AG04450 (cell line): ENCODE measurements around the gene SLK. TPM values are rescaled to one million over a fixed set of nuclear protein-coding genes. Genes with fewer than 3 reads are reported as not detected.

Experiments used
- CTCF ChIA-PET: fragments of 300-600, 350-600 bp; formaldehyde crosslinking; extraction: SDS; loops from one replicate; lab custom pipeline; 2022; ENCODE audit warnings: antibody characterized with exemption, inconsistent platforms; lab: Charles Lee
- POLR2A ChIA-PET: fragments of 350-600 bp; formaldehyde crosslinking; extraction: SDS; loops from one replicate; lab custom pipeline; 2021; ENCODE audit warnings: antibody characterized with exemption, inconsistent platforms; lab: Yijun Ruan, JAX
- DNase-seq: peaks from one replicate; pipeline ENCODE4 v3.0.0-alpha.2; 2011; ENCODE audit warnings: low read depth, low spot score
- H3K27ac ChIP-seq: one replicate; pipeline ENCODE4 v1.5.1; 2012; ENCODE audit warnings: low read depth, low read length, control low read depth
- H3K27me3 ChIP-seq: one replicate; pipeline ENCODE4 v1.6.0; 2012; ENCODE audit warnings: low read length; ENCODE audit not compliant: control insufficient read depth, insufficient read depth
- H3K4me3 ChIP-seq: 2 replicates; pipeline ENCODE4 v1.5.1; 2011; ENCODE audit warnings: mild to moderate bottlenecking, low read depth, low read length, control low read depth
- H3K9me3 ChIP-seq: 2 replicates; pipeline ENCODE4 v1.5.1; 2012; ENCODE audit warnings: low read length; ENCODE audit not compliant: control insufficient read depth, insufficient read depth
- CTCF ChIP-seq: IDR thresholded peaks from 2 replicates; pipeline ENCODE4 v1.5.1; 2011; ENCODE audit warnings: low read depth, low read length, control low read depth, inconsistent platforms
- polyA plus RNA-seq: library from polyadenylated mRNA; depleted of rRNA; stranded (reverse); fragments of >200 nt; gene quantifications from 2 replicates; pipeline ENCODE4 v1.2.3, GENCODE V29; 2011

The SLK gene
- polyA plus RNA-seq, 1 experiment, result 16.5 TPM

GRCh38 chr10:103969857-103970627, 3.1 kb downstream of the SLK start:
- Histone ChIP-seq H3K27me3 (no peaks in the 10 kb centered on the region), H3K4me3 (peak overlapping the region; percentile 83), H3K27ac (no peak overlapping the region), H3K9me3 (no peaks in the 10 kb centered on the region)
- POLR2A ChIA-PET, result no interaction called here
- DNase-seq, result no peak
- CTCF ChIA-PET, result interaction anchor here (0.6 to 1.6 kb wide), 4 partner anchors 18 to 337 kb away, joined by 3 to 5 read pairs (median 4); partner anchors contain the start of gene SFR1
- no peak for TF ChIP-seq CTCF

- ChIA-PET CTCF (no interaction called here), POLR2A (no interaction called here)
- DNase-seq, result no peak
Observed at GRCh38 chr10:103975169-103975568, 8.2 kb downstream of the SLK start.

GRCh38 chr10:103977204-103977603, 10.3 kb downstream of the SLK start:
- CTCF ChIA-PET, result no interaction called here
- no peak for DNase-seq

More at GRCh38 chr10:103975169-103975568, 8.2 kb downstream of the SLK start:
- no peaks in the 10 kb centered on the region for H3K9me3 ChIP-seq
- no peaks in the 10 kb centered on the region for H3K27me3 ChIP-seq
- H3K4me3 ChIP-seq, result no peak overlapping the region
- no peak for TF ChIP-seq CTCF
- H3K27ac ChIP-seq, result no peak overlapping the region

GRCh38 chr10:103979530-103979929, 12.6 kb downstream of the SLK start:
- ChIA-PET CTCF (no interaction called here), POLR2A (no interaction called here)
- H3K4me3 ChIP-seq, result no peak overlapping the region
- no peak for TF ChIP-seq CTCF
- H3K27ac ChIP-seq, result no peak overlapping the region
- no peak for DNase-seq
- no peaks in the 10 kb centered on the region for H3K9me3 ChIP-seq
- no peaks in the 10 kb centered on the region for H3K27me3 ChIP-seq

More at GRCh38 chr10:103977204-103977603, 10.3 kb downstream of the SLK start:
- TF ChIP-seq CTCF, result no peak
- Histone ChIP-seq H3K9me3 (no peaks in the 10 kb centered on the region), H3K4me3 (no peak overlapping the region), H3K27ac (no peak overlapping the region), H3K27me3 (no peaks in the 10 kb centered on the region)
- POLR2A ChIA-PET, result no interaction called here

GRCh38 chr10:103980288-103980906, 13.5 kb downstream of the SLK start:
- Histone ChIP-seq H3K27me3 (no peaks in the 10 kb centered on the region), H3K9me3 (no peaks in the 10 kb centered on the region), H3K4me3 (no peak overlapping the region), H3K27ac (no peak overlapping the region)
- CTCF ChIA-PET, result interaction anchor here (0.8 kb wide), 1 partner anchor 95 kb away, joined by 3 read pairs; no protein-coding TSS in a partner anchor
- TF ChIP-seq CTCF, result no peak
- DNase-seq, result no peak
- POLR2A ChIA-PET, result no interaction called here
